ENCODE results near the gene SLC9A9. TPM values are rescaled to one million over a fixed set of nuclear protein-coding genes. Genes with fewer than 3 reads are reported as not detected.
A peak's percentile ranks its signal among the peaks of the same experiment; 100 is the strongest.

SLC9A9 gene
- total RNA-seq, 4 donors from 2014 or later, result 1.7 to 8.2 (median 3.6) TPM

DNA sequence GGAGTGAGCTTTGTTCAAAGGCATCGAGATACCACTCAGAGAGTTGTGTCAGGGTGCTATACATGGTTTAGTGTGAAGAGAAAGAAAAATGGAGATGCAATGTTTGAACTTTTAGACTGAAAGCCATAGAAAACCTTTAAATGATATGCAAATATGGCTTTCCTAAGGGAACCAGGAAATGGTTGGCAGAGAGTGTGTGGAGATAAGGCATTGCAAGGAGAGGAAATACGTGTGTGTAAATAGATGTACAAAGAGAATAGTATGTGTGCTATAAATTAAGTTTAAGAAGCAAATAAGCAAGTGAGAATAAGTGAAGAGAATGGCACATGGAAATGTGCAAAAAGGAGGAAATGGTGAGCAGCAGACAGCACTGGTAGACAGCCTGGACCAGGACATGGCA is 198.1 kb downstream of the SLC9A9 start:
- ATAC-seq, result no peak
- no peak for TF ChIP-seq POLR2A (IDR thresholded peaks at IDR 0.05)
- TF ChIP-seq, protein P1, sequence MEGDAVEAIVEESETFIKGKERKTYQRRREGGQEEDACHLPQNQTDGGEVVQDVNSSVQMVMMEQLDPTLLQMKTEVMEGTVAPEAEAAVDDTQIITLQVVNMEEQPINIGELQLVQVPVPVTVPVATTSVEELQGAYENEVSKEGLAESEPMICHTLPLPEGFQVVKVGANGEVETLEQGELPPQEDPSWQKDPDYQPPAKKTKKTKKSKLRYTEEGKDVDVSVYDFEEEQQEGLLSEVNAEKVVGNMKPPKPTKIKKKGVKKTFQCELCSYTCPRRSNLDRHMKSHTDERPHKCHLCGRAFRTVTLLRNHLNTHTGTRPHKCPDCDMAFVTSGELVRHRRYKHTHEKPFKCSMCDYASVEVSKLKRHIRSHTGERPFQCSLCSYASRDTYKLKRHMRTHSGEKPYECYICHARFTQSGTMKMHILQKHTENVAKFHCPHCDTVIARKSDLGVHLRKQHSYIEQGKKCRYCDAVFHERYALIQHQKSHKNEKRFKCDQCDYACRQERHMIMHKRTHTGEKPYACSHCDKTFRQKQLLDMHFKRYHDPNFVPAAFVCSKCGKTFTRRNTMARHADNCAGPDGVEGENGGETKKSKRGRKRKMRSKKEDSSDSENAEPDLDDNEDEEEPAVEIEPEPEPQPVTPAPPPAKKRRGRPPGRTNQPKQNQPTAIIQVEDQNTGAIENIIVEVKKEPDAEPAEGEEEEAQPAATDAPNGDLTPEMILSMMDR (IDR thresholded peaks at IDR 0.05 in 4 of 5, conservative IDR thresholded peaks at IDR 0.05 in 1 of 5), result no peak
- Histone ChIP-seq H3K4me1 (no peaks in the 10 kb centered on the region), H3K9me3 (no peaks in the 10 kb centered on the region), H3K27ac (no peak overlapping the region), H3K27me3 (no peaks in the 10 kb centered on the region), H3K36me3 (no peaks in the 10 kb centered on the region), H3K4me3 (no peak overlapping the region)
- intact Hi-C loops (cut with DNase I; ENCODE audit: low total_unique reads) (no loop called here), in situ Hi-C loops (cut with MboI; ENCODE audit: low sequenced_read_pairs in 4 of 4) (no loop called here)
- no peak for DNase-seq

- TF ChIP-seq, protein P1 (IDR thresholded peaks at IDR 0.05 in 4 of 5, conservative IDR thresholded peaks at IDR 0.05 in 1 of 5), result no peak
- no peak overlapping the region for H3K27ac ChIP-seq
- H3K4me3 ChIP-seq, result no peak overlapping the region
- in situ Hi-C loops (cut with MboI; ENCODE audit: low sequenced_read_pairs in 4 of 4) (no loop called here), intact Hi-C loops (cut with DNase I; ENCODE audit: low total_unique reads) (loop anchor here (10.0 kb wide), 1 partner anchor 524 kb away; no protein-coding TSS in a partner anchor)
- DNase-seq, result no peak
- no peak for ATAC-seq
- no peaks in the 10 kb centered on the region for H3K27me3 ChIP-seq
- H3K4me1 ChIP-seq, result peaks cover 0 to 4% of the 10 kb centered on the region in 2 donors
- no peaks in the 10 kb centered on the region for H3K36me3 ChIP-seq
- H3K9me3 ChIP-seq, result no peaks in the 10 kb centered on the region
Observed at GRCh38 chr3:143648708-143649107, 199.6 kb downstream of the SLC9A9 start.

- Histone ChIP-seq H3K27ac (no peak overlapping the region), H3K36me3 (no peaks in the 10 kb centered on the region), H3K4me1 (peaks cover 0 to 4% of the 10 kb centered on the region in 2 donors), H3K27me3 (no peaks in the 10 kb centered on the region), H3K4me3 (no peak overlapping the region), H3K9me3 (no peaks in the 10 kb centered on the region)
- in situ Hi-C loops (cut with MboI; ENCODE audit: low sequenced_read_pairs in 4 of 4) (no loop called here), intact Hi-C loops (cut with DNase I; ENCODE audit: low total_unique reads) (loop anchor here (10.0 kb wide), 1 partner anchor 523 kb away; no protein-coding TSS in a partner anchor)
- ATAC-seq, result no peak
- no peak for DNase-seq
- no peak for TF ChIP-seq POLR2A (IDR thresholded peaks at IDR 0.05)
- TF ChIP-seq, protein P1 (IDR thresholded peaks at IDR 0.05 in 4 of 5, conservative IDR thresholded peaks at IDR 0.05 in 1 of 5), result no peak
Observed at GRCh38 chr3:143648218-143648617, 200.1 kb downstream of the SLC9A9 start.

DNA sequence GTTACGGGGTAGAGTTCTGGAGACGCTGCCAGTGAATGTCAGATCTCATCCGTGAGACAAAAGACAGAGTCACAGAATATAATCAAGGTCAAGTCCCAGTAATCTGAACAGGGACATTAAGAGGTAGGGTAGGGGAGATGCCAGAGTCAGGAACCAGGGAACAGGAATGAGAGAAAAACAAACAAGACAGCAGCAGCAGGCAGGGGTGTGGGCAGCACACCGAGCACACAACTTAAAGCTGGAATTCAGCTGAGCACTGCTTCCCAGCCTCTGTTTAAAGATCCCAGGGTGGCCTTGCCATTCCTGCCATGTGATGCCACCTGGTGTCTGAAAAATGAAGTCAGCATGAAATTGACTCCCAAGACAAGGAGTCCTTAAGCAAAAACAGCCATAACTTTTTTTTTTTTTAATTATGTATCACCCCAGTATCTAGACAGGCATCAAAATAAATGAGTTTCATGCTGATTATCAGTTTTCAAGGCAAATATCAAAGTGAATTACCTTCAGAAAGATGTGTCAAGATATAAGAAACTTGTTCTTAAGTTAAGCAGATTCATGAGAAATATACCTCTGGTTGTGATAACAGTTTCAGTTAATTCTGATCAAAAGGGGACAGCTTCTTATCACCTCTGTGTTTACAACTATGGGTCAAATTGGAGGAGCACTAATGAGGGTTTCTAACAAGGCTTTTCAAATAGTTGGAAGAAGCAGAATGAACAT is 203.7 kb downstream of the SLC9A9 start:
- Histone ChIP-seq H3K27me3 (no peaks in the 10 kb centered on the region), H3K36me3 (no peaks in the 10 kb centered on the region), H3K9me3 (no peaks in the 10 kb centered on the region), H3K4me1 (peaks cover 0 to 4% of the 10 kb centered on the region in 2 donors), H3K27ac (no peak overlapping the region), H3K4me3 (no peak overlapping the region)
- intact Hi-C loops (cut with DNase I; ENCODE audit: low total_unique reads), result loop anchor here (5.0 to 10.0 kb wide), 3 partner anchors 47 to 520 kb away; no protein-coding TSS in a partner anchor
- in situ Hi-C loops (cut with MboI; ENCODE audit: low sequenced_read_pairs in 4 of 4), result no loop called here
- ATAC-seq (peak; percentile 55 to 76), DNase-seq (no peak)
- TF ChIP-seq, protein P1 (IDR thresholded peaks at IDR 0.05 in 4 of 5, conservative IDR thresholded peaks at IDR 0.05 in 1 of 5), result peak in 3 of 5 experiments; percentile 40 to 53 (median 51)
- no peak for TF ChIP-seq POLR2A (IDR thresholded peaks at IDR 0.05)
